GM12865 (cell line): ENCODE data around the gene C1QTNF8.

Source experiments
- DNase-seq: peaks from one replicate; pipeline ENCODE4 v3.0.0; 2010; ENCODE audit warnings: low read depth
- H3K4me3 ChIP-seq: 2 replicates; pipeline ENCODE4 v1.5.1; 2011; ENCODE audit warnings: mild to moderate bottlenecking, low read depth, low read length, control low read depth
- TF ChIP-seq, protein P1 (sequence below): IDR thresholded peaks from 2 replicates; pipeline ENCODE4 v1.5.1; 2011; ENCODE audit warnings: low read length, control low read depth, low read depth, inconsistent platforms; ENCODE audit not compliant: insufficient read depth; ENCODE audit errors: missing control alignments

The C1QTNF8 gene

DNA sequence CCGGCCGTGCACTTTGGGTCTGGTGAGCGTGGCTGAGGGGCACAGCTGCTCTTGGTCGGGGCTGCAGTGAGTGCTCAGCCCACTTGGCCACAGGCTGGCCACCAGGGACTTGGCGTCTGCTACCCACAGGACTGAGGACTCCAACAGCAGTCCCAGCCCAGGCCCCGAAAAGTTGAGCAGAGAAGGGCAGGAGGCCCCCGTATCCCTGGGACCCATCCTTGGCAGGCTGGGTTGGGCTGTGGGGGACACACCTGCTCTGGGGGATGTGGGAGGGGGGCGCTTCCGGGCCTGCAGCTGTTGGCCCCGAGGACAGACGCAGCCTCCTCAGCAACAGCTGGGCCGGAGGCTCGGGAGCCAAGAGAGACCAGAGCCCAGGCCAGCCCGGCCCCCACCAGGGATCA is 42.9 kb downstream of the C1QTNF8 start:
- no peak for DNase-seq
- H3K4me3 ChIP-seq = no peak overlapping the region
- TF ChIP-seq, protein P1, sequence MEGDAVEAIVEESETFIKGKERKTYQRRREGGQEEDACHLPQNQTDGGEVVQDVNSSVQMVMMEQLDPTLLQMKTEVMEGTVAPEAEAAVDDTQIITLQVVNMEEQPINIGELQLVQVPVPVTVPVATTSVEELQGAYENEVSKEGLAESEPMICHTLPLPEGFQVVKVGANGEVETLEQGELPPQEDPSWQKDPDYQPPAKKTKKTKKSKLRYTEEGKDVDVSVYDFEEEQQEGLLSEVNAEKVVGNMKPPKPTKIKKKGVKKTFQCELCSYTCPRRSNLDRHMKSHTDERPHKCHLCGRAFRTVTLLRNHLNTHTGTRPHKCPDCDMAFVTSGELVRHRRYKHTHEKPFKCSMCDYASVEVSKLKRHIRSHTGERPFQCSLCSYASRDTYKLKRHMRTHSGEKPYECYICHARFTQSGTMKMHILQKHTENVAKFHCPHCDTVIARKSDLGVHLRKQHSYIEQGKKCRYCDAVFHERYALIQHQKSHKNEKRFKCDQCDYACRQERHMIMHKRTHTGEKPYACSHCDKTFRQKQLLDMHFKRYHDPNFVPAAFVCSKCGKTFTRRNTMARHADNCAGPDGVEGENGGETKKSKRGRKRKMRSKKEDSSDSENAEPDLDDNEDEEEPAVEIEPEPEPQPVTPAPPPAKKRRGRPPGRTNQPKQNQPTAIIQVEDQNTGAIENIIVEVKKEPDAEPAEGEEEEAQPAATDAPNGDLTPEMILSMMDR = no peak

DNA sequence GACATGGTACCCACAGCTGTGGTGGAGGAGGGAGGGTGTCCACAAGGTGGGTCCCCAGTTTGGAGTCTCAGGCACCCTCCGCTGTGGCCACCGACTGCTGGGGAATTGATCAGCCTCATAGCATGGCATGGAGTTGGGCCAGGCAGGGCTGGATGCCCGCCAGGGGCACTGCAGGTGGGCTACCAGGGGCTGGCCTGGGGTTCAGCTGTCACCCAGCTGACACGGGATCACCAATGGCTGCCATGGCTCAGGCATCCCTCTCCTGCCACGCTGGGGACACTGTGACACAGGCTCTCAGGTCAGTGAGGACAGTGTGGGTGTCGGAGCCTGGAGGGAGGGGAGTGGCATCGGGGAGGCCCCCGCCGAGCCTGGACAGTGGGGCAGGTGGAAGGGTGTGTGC is 43.3 kb downstream of the C1QTNF8 start:
- TF ChIP-seq, protein P1 = no peak
- H3K4me3 ChIP-seq = no peak overlapping the region
- DNase-seq = no peak

DNA sequence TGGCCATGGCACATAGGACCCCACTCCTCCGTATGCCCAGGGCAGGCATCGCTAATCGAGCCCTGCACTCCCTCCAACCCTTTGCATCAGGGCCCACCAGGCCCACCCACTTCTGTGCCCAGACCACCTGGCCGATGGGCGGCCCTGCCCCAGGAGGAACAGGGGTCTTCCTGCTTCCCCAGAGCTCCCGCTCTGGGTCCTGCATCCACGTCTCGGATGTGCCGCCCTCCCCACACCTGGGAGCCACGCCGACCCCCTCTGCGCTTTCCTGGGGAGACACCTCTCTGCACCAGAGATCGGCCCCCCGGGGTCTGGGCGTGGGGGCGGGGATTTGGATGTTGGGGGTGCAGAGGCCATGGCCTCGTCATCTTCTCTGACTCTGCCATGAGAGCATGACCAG is 44.6 kb downstream of the C1QTNF8 start:
- no peak overlapping the region for H3K4me3 ChIP-seq

DNA sequence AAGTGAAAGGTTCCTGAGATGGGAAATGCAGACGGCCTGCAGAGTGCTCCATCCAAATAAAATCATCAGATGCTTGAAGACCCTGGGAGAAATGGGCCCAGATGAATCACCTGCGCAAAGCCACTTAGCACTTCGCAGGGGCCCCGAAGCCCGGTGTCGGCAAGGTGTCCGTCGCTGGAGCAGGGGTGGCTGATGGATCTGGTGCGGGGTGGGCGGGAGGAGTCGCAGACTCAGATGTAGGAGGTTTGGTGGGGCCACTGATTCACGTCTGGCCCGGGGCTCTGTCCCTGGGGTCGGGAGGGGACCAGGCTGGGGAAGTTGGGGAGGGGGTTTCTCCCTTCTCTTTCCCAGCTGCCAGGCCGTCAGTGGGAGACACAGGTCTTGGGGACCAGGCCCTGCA is 45.1 kb downstream of the C1QTNF8 start:
- H3K4me3 ChIP-seq = no peak overlapping the region
- TF ChIP-seq, protein P1 = no peak
- no peak for DNase-seq

More for the DNA sequence above, 44.6 kb downstream of the C1QTNF8 start:
- TF ChIP-seq, protein P1 = no peak
- DNase-seq = no peak

DNA sequence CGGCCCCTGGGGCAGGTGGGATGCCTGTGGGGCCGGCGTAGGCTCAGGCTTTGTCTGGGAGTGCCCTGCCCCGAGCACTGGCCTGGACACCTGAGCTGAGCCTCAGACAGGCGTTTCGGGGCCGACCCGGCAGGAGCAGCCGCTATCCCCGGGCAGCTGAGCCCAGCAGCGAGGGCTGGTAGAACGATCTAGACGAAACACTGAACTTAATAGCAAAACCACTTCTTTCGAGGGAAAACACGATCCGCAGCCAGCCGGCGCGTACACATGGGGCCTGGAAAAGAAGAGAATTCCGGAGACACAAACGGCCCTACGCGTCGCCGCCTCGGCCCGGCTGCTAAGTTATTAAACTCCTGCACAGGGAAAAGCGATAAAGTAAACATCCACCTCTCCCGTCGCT is 45.5 kb downstream of the C1QTNF8 start:
- no peak for DNase-seq
- no peak overlapping the region for H3K4me3 ChIP-seq
- TF ChIP-seq, protein P1 = no peak

DNA sequence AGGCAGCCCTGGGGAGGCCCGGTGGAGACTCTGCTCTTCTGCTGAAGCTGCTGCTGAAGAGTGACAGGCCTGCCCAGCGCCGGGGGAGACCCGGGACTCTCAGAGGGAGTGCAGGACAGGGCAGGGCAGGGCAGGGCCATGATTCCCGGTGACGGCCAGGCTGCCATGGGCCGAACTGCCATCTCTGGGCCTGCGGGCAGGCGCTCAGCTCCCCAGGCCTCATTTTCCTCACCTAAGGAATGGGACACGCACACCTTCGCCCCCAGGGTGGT is 46.1 kb downstream of the C1QTNF8 start:
- no peak for DNase-seq
- H3K4me3 ChIP-seq = no peak overlapping the region
- TF ChIP-seq, protein P1 = no peak

DNA sequence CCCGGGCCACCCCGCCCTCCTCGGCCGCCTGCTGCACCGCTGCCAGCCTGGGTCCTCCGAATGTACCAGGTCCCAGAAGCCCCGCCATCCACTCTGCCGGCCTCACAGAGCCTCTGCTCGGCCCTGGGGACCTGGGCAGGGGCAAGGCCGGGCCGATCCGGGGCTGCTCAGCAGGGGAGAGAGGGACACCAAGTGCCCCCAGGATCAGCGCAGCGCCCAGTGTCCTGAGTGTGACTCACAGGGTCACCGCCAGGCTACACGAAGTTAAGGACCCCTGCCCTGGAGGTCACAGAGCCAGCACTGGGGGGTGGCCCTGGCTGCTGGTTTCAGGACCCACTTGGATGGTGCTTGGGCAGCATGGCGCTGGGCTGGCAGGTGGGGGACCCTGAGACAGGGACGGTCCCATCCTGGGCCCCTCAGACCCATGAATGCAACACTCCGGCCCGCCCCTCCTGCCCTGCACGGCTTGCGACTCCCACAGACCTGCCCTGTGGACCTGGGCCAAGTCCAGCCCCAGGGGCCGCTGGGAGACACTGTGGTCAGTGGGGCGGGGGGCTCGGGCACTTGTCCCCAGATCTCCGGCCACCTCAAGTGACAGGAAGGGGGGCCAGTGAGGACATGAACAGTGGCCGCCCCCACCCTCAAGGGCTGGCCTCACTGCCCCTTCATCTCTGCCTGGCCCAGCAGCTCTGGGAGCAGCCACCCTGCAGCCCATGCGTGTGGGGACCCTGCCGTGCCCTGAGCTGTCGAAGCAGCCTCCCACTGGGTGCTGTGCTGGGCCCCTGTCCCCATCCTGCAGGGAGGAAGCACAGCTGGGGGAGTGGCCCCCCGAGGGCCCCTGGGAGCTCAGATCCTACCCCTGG is 46.7 kb downstream of the C1QTNF8 start:
- DNase-seq = no peak
- TF ChIP-seq, protein P1 = no peak
- no peak overlapping the region for H3K4me3 ChIP-seq
